Type B pancreatic cell (in vitro differentiated cells): Measurements from ENCODE around the gene RBKS. TPM values are rescaled to one million over a fixed set of nuclear protein-coding genes. Genes with fewer than 3 reads are reported as not detected.
A peak's percentile ranks its signal among the peaks of the same experiment; 100 is the strongest.
"Not testable (repeated sequence)": the region's sequence is repeated elsewhere in the genome, so short reads cannot be mapped to it uniquely, and the experiment has no call there.

ENCODE experiments used
- DNase-seq: peaks from one replicate; pipeline ENCODE4 v3.0.0; 2021; ENCODE audit warnings: mixed read lengths; ENCODE audit not compliant: unreplicated experiment; ENCODE audit errors: extremely low spot score
- H3K27ac Mint-ChIP-seq: 2 replicates; pipeline ENCODE4 v1.8.0; 2021; ENCODE audit warnings: mild to moderate bottlenecking, mixed read lengths
- H3K27me3 Mint-ChIP-seq: 2 replicates; pipeline ENCODE4 v1.8.0; 2021; ENCODE audit warnings: mixed read lengths
- H3K36me3 Mint-ChIP-seq: 2 replicates; pipeline ENCODE4 v1.8.0; 2021; ENCODE audit warnings: mixed read lengths
- H3K4me1 Mint-ChIP-seq: one replicate; pipeline ENCODE4 v1.8.0; 2021; ENCODE audit warnings: mixed read lengths; ENCODE audit not compliant: unreplicated experiment
- H3K4me3 Mint-ChIP-seq: 2 replicates; pipeline ENCODE4 v1.8.0; 2021; ENCODE audit warnings: mild to moderate bottlenecking, mixed read lengths
- H3K9me3 Mint-ChIP-seq: 2 replicates; pipeline ENCODE4 v1.8.0; 2021; ENCODE audit warnings: mixed read lengths
- total RNA-seq: library from RNA; stranded (reverse); gene quantifications from 2 replicates; pipeline ENCODE4 v1.2.1, GENCODE V29; 2021; ENCODE audit warnings: low replicate concordance
- TF ChIP-seq, protein P1 (sequence below): fragments of 200-600 bp; sonication (generic); conservative IDR thresholded peaks from 2 replicates; pipeline ENCODE4 v1.5.0; 2021; ENCODE audit warnings: antibody characterized with exemption, mild to moderate bottlenecking

Gene RBKS
- total RNA-seq, 1 donor from 2014 or later = 2.6 TPM

DNA sequence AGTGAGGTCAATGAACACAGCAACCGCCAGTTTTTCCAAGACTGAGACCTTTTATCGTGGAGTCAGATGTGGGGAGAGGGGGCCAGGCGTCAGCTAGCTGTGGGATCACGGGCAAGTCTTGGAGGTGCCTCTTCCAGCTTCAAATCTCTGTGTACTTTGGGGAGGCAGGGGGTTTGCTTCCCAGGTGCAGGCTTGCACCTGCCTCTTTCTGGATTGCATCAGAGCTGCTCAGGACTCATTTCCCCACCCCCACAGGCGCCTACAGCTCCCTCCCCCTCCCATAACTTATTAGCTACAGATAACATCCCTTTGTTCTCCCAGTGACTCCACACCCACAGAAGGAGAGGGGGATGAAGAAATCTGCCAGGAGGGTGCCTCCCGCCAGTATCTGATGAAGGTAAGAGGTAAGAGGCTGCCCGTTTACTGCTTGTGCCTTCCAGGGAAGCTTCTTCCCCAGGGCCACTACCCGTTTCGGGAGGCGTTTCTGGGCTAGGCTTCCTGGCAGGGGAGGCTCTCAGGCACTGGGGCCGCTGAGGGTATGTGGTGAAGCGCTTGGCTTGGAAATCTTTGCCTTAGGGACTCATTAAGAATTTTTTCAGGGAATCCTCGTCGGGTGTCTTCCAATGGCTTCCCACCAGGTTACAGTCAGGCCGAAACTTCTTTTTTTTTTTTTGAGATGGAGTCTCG lies 137.5 kb downstream of the RBKS start:
- DNase-seq = no peak
- H3K36me3 Mint-ChIP-seq = no peaks in the 10 kb centered on the region
- peaks cover 20% of the 10 kb centered on the region for H3K4me1 Mint-ChIP-seq
- H3K27me3 Mint-ChIP-seq = peaks cover 10% of the 10 kb centered on the region
- TF ChIP-seq, protein P1, sequence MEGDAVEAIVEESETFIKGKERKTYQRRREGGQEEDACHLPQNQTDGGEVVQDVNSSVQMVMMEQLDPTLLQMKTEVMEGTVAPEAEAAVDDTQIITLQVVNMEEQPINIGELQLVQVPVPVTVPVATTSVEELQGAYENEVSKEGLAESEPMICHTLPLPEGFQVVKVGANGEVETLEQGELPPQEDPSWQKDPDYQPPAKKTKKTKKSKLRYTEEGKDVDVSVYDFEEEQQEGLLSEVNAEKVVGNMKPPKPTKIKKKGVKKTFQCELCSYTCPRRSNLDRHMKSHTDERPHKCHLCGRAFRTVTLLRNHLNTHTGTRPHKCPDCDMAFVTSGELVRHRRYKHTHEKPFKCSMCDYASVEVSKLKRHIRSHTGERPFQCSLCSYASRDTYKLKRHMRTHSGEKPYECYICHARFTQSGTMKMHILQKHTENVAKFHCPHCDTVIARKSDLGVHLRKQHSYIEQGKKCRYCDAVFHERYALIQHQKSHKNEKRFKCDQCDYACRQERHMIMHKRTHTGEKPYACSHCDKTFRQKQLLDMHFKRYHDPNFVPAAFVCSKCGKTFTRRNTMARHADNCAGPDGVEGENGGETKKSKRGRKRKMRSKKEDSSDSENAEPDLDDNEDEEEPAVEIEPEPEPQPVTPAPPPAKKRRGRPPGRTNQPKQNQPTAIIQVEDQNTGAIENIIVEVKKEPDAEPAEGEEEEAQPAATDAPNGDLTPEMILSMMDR = no peak
- peak overlapping the region; percentile 93 for H3K27ac Mint-ChIP-seq
- peaks cover 10% of the 10 kb centered on the region for H3K9me3 Mint-ChIP-seq
- peak overlapping the region; percentile 88 for H3K4me3 Mint-ChIP-seq

DNA sequence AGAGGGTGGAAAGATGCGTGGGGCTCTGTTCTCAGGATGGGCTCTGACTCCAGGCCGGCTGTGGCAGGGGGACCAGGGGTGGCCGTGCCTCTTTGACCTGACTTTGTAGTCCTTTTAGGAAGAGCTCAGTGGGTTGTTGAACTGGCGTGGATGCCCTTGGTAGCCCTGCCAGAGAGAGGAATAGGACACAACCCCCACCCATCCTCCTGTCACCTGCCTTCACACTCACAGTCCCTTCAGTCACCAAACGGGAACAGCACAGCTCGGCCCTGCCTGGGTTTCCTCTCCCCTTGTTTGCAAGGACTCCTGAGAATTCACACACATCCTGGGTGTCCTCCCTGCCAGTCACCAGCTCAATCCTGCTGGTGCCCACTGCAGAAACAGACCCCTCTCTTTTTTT lies 138.8 kb downstream of the RBKS start:
- Mint-ChIP-seq H3K27ac (no peak overlapping the region), H3K4me1 (peaks cover 20% of the 10 kb centered on the region), H3K4me3 (no peak overlapping the region), H3K9me3 (peaks cover 10% of the 10 kb centered on the region), H3K36me3 (no peaks in the 10 kb centered on the region), H3K27me3 (peaks cover 13% of the 10 kb centered on the region)
- TF ChIP-seq, protein P1 = no peak
- no peak for DNase-seq

DNA sequence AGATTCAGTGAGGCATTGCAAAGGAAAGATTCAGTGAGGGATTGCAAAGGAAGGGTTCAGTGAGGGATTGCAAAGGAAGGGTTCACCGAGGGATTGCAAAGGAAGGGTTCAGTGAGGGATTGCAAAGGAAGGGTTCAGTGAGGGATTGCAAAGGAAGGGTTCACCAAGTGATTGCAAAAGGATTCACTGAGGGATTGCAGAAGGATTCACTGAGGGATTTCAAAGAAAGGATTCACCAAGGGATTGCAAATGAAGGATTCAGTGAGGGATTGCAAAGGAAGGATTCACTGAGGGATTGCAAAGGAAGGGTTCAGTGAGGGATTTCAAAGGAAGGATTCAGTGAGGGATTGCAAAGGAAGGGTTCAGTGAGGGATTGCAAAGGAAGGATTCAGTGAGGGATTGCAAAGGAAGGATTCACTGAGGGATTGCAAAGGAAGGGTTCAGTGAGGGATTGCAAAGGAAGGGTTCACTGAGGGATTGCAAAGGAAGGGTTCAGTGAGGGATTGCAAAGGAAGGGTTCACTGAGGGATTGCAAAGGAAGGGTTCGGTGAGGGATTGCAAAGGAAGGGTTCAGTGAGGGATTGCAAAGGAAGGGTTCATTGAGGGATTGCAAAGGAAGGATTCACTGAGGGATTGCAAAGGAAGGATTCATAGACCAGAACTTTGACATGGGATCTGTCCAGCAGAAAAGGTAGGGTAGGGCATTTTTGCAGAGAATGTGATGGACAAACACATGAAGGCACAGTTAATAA lies 141.2 kb downstream of the RBKS start:
- H3K4me3 Mint-ChIP-seq, H3K27ac Mint-ChIP-seq, DNase-seq, H3K36me3 Mint-ChIP-seq: not testable (repeated sequence)
- H3K4me1 Mint-ChIP-seq = peaks cover 18% of the 10 kb centered on the region
- peaks cover 17% of the 10 kb centered on the region for H3K27me3 Mint-ChIP-seq
- H3K9me3 Mint-ChIP-seq = peaks cover 10% of the 10 kb centered on the region

DNA sequence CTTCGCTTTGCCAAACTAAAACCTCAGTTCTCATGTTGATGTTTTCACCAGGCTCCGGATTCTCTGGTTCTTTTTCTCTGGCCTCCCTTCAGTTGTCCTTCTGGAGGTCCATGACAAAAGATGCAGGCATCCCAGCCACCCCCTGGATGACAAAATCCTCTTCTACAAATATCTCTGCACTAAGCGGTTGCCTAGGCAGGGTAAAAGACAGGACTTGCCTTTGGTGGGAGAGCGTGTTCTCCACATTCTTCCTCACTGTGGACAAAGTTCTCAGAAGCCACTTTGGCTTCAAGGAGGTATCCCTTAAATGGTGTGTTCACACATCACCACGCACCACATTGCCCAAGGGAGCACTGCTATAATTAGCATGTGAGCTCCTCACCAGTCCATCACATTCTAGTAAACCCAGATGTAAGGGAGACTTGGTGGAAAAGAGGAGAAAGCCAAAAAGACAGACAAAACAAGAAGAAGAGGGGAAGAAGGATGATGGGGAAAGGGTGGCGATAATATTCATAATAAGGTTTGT lies 142.3 kb downstream of the RBKS start:
- Mint-ChIP-seq H3K4me3 (no peak overlapping the region), H3K27me3 (peaks cover 17% of the 10 kb centered on the region), H3K9me3 (peaks cover 10% of the 10 kb centered on the region), H3K27ac (no peak overlapping the region), H3K4me1 (peaks cover 8% of the 10 kb centered on the region), H3K36me3 (no peaks in the 10 kb centered on the region)
- TF ChIP-seq, protein P1 = no peak
- no peak for DNase-seq

DNA sequence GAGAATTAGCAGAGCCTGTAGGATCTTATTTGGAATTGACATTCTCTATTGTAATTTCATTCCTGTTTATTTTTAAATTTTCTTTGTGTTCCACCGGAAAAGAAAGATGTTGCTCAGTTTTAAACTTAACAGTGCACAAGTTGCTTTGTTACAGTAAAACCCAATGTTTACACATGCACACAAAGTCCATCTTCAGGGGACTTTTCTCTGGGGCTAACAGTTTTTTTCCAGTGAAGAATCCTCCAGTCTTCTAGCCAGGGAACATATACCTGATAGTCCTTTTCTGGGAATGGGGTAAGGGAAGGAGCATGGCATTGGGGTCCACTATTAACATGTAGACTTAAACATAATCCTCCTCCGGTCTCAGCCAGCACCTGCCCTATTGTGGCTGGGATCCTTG lies 143.9 kb downstream of the RBKS start:
- H3K4me1 Mint-ChIP-seq = no peaks in the 10 kb centered on the region
- H3K4me3 Mint-ChIP-seq = no peak overlapping the region
- peaks cover 17% of the 10 kb centered on the region for H3K27me3 Mint-ChIP-seq
- no peak overlapping the region for H3K27ac Mint-ChIP-seq
- H3K36me3 Mint-ChIP-seq = no peaks in the 10 kb centered on the region
- peaks cover 10% of the 10 kb centered on the region for H3K9me3 Mint-ChIP-seq
- DNase-seq = no peak
- TF ChIP-seq, protein P1 = no peak

DNA sequence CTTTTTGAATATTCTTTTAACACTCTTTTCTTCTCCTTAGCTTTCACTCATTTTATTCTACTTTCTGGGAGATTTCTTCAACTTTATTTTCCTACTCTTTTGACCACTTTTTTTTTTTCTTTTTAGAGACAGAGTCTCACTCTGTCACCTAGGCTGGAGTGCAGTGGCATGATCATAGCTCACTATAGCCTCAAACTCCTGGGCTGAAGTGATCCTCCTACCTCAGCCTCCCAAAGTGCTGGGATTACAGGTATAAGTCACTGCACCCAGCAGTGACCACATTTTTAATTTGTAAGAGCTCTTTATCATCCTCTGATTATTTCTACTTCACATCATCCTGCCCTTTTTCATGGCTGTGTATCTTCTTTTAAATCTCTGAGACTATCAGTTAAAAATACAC lies 144.7 kb downstream of the RBKS start:
- H3K4me1 Mint-ChIP-seq, H3K36me3 Mint-ChIP-seq, H3K27ac Mint-ChIP-seq, H3K4me3 Mint-ChIP-seq, DNase-seq: not testable (repeated sequence)
- Mint-ChIP-seq H3K9me3 (peaks cover 14% of the 10 kb centered on the region), H3K27me3 (peaks cover 17% of the 10 kb centered on the region)
